Stimulated activated CD4-positive, alpha-beta T cell treated with anti-CD3 and anti-CD28 coated beads, Interleukin-4, amount 100 ng/mL, for 4 hours (primary cell): Measurements from ENCODE around the gene PCED1B.
"Not testable (repeated sequence)": the region's sequence is repeated elsewhere in the genome, so short reads cannot be mapped to it uniquely, and the experiment has no call there.

ENCODE experiments used
- DNase-seq, 2 experiments: peaks; one replicate each; pipeline ENCODE4 v3.0.0-alpha.2; 2020

PCED1B gene

DNA sequence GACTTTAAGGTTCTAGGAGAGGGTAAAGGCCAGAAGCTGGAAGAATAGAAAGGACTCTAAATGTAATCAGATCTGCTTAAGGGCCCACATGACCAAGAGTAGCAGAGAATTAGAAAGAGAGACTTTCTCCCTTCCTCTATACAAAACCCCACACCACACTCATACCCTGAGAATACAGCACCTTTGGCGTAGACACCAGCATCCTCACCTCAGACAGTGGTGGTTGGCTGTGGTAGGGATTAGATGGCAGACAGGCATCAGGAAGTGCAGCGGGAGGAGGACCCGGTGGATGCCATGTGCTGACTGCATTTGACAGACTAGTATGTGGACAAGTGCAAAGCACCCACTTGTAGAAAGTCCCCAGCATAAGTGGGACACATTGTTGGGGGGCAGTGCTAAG is 98.6 kb downstream of the PCED1B start:
- DNase-seq, result no peak

DNA sequence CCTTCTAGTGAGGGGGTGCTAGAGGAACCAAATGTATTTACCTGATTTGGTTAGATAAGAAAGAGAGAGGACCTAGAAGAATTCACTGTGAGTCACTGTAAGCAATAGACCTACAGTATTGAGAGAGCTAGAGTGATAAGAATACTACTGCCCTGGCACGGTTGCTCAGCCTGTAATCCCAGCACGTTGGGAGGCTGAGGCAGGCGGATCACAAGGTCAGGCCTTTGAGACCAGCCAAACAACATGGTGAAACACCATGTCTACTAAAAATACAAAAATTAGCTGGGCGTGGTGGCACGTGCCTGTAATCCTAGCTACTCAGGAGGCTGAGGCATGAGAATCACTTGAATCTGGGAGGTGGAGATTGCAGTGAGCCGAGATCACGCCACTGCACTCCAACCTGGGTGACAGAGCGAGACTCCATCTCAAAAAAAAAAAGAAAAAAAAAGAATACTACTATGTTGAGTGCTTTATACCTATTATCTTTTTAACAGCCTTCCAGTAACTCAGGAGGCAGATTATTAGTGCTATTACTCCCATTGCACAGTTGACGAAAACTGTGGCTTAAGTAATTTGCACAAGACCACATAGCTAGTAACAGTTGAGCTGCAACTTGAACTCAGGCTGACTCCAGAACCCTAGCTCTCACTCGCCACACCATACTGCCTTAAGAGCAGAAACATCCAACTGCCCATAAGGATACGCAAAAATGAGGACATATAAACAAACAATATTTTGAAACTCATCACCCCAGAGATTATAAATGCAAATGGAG is 102.9 kb downstream of the PCED1B start:
- DNase-seq, result not testable (repeated sequence)

DNA sequence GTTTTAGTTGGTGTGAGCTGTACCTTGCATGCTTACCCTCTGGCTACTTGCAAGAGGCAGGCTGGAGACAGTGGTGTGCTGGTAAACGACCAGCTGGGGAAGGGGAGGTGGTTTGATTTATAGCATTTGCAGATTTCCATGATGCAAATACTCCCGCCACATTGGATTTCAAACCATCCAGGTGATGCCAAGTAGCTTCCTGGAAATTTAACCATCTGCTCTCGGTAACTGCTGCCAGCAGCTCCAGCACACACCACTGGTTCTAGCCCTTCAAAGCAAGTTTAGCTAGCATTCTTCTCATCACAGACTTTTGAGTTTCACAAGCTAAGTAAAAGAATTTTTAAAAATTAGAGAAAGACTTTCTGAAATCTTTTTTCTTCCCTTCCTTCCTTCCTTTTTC is 104.8 kb downstream of the PCED1B start:
- no peak for DNase-seq

DNA sequence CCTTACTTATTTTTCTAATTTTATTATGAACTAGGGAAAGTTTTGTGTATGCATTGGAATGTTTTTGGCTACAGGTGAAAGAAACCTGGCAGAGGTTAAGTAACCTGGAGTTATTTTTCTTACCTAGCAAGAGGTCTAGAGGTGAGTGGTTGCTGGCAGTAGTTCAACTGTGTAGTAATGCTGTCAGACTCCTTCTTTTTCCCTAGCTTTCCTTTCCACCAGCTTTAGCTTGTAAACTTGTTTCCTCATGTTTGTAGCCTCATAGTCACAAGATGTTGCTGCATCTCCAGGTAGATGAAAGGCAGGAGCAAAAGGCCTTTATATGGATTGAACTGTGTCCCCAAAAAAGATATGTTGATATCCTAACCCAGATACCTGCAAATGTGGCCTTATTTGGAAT is 105.4 kb downstream of the PCED1B start:
- DNase-seq, result no peak

DNA sequence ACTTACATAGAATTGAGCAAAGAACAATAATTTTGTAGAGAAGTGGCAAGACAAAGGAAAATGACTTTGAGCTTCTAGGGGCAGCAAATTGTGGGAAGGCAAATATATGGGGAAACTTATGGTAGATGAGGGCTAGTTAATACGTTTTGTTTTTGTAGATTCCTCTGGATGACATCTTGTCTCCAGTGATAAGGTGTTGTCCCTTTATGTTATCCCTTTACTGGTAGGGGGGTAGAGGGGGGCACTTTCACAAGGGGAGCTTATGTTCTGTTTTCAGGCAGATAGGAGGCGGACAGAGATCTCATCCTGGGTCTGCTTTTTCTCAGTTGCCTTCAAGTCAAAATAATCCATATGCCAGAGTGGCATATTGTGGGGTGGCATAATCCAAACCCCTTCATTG is 106.8 kb downstream of the PCED1B start:
- no peak for DNase-seq

DNA sequence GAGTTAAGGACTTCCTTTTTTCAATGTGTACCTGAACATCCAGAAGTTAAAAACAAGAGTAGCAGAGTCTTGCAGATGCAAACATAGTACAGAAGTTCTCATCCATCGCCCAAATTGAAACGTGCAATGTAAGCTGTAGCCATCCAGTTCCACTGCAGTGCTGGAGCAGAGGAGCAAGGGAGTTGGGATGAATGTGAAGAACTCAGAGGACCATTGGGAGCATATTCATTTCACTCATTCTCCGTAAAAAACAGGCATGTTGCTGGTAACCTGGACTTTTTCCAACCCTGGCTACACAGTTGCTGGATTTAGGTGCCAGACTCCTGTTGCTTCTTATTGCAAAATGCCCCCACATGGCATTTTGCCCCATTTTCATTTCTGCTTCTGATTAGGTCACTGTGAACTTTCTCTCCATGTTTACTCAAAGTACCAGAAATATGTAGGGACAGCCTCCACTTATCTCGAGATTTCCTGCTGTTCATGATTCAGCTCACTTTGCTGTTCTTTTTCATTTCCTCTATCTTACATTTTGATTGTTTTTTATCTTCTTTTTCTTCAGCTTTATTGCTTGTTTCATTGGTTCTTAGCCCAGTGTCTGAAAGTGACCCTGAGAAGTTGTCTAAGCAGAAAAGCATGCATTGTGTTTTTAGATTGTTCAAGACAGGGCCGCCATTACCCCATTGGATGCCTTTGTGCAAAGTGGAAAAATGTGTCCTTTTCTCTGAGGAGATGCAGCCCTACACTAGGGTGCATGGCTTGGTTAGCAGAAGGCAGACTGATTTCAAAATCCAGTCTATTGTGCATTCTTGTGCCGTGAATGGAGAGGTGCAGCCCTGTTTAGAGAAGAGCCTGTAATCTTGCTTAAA is 109.4 kb downstream of the PCED1B start:
- DNase-seq, result no peak

DNA sequence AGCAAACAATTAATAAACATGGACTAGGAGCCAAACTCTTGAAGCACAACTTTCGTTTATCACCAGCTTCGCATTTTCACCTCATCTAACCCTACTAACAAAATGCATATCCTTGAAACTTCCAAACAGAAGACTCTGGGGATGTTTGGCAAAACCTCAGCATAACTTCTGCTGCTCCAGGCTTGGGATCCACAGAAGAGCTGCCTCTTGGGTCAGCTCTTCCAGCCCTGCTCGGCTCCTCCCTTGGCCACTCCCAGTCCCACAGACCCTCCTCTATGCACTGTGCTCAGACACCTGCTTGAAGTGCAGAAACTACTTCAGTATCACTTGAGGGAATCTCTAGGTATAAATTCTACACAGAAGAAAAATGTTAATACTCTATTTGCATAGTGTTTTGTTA is 110.3 kb downstream of the PCED1B start:
- no peak for DNase-seq

DNA sequence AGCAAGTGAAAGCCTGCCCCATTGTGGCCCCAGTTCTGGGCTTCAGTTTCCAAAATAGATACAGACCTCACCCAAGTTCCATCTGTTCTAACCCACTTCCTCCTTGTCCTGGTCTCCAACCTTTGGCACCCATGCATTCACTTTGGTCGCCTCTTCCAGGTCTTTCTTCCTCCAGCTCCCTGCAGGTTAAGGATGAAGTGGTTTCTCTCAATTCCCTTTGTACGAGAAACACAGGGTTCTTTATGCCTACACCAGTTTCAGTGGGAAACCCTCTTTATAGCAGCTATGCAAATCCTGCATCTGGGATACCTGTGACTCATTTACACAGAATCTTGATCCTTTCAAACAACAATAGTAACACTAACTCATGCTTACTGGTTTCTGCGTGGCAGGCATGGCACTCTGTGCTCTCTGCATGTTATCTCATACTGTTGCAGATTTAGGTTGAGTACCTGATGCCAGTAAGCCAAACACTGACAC is 110.9 kb downstream of the PCED1B start:
- DNase-seq, result no peak

DNA sequence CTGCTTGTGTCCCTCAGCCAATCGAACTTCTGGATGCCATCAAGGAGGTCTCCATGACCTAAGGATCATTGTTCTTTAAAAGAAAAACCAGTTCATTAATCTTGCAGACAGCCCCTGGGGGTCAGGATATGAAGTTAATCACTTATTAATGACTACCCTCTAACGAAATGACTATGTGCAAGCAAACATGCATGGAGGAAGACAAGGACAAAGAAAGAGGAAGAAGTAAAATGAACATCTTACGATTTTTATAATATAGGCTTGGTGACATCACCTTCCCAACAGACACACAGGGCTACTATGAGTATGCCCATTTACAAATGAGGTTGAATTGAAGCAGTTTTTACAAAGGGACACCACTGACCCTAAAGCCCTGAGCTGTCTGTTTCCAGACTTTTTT is 111.5 kb downstream of the PCED1B start:
- DNase-seq, result no peak

DNA sequence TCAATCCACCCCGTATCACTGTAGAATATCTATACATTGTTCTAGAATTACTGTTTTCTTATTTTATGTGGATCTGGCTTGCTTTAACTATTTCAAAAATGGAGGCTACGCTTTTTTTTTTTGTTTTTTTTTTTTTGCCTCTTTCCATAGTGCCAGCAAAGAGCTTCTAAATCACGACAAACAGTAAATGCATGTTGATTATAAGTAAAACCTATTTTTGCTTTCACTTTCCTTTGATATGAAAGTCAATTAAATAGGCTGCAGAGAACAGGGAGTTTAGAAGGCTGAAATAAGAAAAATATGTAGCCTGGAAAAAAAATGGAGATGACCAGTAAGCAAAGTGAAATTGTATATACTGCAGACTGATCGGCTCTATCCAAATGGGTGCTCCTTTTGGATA is 112.6 kb downstream of the PCED1B start:
- DNase-seq, result no peak

DNA sequence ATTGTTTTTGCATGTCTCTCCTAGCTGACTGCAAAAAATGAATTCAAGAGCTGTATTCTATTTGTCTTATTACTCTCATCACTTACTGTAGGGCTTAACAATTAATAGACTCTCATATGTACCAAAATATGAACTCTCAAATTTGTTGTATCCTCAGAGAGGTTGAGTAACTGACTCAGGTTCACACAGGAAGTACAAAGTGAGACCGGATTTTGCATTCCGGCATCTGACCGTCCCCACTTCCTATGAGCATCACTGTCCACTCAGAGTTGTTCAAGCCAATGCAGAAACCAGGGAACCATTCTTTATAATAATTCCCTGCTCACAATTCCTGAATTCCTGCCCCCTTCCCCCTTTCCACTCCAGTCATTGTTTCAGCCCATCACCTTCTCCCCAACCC is 113.6 kb downstream of the PCED1B start:
- DNase-seq, result no peak

DNA sequence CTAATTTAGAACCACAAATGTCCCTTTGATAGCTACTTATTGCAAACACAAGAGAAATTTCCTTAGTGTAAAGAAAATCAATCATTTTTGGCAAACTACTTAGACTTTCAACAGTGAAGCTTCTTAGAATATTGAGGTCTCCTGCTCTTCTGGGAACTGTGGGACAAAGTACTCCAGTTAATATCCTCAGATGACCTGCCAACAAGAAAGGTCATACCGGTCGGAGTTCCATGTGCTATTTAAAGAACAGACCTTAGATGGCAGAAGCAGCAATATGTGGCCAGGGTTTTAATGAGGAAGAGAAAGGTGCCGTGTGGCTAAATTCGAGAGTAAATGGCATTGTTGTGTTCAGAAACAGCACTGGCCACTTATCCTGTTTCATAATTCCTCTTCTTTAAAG is 115.1 kb downstream of the PCED1B start:
- DNase-seq, result no peak

DNA sequence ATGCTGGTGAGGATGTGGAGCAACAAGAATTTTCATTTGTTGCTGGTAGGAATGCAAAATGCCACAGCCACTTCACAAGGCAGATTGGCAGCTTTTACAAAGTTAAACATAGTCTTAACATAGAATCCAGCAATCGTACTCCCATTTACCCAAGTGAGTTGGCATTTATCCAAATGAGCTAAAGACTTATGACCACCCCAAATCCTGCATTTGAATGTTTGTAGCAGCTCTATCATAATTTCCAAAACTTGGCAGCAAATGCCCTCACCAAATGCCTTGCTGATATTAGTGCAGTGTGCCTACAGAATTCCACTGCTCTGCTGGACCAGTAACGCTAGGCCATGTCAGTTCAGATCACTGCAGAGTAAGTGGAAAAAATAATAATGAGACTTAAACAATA is 121.0 kb downstream of the PCED1B start:
- DNase-seq, result no peak

DNA sequence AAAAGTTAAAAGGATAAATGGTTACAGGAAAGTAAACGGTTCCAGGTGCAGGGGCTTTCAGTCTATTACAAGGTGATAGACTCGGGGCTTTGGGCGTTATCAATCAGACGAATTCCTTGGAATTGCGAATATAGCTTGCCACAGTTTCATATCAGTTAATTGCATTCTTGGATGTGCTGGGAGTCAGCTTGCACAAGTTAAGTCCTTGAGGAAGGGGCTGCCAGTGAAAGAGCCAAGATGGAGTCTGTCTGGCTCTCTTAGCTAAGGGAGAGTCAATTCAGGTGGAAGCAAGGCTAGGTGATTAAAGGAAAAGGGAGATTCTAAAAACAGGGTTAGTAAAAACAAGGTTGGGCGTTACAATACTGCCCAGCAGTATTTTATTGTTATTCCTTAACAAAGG is 121.8 kb downstream of the PCED1B start:
- not testable (repeated sequence) for DNase-seq

DNA sequence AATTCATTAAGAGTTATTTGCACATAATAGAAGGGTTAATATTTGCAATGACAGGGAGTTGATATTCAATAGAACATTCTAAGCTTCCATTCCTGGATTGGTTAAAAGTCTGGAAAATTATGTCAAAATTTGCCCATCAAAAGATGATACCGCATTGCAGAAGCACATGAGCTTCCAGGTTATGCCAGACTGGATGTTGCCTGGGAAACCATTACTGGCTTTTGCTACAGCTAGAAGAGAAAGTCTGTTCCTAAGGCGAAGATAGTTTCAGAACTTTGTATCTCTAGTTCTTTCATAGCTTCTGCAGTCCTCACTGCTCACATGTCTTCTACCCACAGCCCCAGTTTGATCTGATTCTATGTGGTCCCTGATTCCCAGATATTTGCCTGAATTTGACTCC is 122.8 kb downstream of the PCED1B start:
- no peak for DNase-seq

DNA sequence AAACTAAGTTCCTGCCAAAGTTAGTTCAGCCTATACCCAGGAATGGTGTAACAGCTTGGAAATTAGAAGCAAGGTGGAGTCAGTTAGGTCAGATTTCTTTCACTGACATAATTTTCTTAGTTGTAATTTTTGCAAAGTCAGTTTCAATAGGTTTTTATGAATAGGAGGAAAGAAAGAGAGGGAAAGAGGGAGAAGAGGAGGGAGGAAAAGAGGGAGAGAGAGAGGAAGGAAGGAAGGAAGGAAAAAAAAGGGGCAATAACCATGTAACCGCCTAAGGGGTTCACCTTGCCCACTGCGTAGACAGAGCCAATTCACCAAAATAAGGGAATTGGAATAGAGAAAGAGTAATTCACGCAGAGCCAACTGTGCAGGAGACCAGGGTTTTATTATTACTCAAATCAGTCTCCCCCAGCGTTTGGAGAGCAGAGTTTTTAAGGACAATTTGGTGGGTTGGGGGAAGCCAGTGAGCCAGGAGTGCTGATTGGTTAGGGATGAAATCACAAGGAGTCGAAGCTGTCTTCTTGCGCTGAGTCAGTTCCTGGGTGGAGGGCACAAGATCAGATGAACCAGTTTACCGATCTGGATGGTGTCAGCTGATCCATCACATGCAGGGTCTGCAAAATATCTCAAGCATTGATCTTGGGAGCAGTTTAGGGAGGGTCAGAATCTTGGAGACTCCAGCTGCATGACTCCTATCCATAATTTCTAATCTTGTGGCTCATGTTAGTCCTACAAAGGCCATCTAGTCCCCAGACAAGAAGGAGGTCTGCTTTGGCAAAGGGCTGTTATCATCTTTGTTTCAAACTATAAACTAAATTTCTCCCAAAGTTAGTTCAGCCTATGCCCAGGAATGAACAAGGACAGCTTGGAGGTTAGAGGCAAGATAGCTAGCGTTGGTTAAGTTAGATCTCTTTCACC is 126.4 kb downstream of the PCED1B start:
- peak in 1 of 2 experiments; percentile 41 for DNase-seq

DNA sequence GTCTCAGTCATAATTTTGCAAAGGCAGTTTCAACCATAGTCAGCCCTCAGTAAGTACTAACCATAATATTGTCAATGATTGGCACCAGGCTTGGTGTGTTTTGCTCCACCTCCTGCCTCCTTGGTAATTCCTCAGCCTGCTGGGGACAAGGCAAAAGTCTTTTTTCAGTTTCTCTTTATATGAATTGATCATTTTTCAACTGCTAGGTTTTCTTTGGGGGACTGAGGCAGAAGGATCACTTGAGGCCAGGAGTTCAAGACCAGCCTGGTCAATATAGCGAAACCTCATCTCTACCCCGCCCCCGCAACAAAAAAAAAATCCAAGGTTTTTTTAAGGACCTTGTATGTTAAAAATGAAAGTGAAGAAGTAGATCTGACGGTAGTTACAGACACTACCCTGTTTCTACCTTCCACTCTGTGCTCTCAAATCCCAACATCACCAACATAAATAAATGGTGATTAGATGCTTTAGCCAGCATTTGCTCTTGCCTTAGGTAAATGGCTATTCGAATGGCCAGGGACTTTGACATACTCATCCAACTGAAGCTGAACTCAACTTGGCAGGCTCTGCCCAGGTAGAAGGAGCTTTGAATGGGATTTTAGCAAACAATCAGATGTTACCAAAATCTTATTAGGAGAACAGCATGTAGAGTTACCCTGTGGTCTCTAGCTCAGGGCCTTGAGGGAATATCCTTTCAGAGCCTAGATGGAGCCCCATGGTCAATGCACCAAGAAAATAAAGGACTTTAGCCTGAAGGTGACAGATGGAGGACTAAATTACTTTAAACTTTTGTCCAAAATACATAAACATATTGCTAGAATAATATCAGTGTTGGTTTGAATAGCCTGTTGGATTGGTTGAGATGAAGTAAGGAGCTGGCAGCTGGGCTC is 127.3 kb downstream of the PCED1B start:
- DNase-seq, result no peak

DNA sequence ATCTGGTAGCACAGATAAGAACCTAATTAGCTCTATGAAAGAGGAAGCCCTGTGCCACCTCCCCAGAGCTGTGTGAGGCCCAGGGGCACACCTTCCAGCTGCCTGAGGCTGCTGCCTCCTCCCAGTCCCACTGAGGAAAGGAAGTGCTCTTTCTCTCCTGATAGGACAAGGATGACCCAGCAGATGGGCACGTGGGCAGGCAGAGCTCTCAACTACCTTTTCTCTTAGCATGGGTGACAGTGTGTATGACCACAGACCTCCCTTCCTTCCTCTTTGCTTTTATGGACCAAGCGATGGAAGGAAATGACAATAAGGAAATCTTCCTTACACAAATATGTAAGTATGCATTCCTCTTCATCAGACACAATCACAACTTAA is 127.9 kb downstream of the PCED1B start:
- peak in 1 of 2 experiments; percentile 36 for DNase-seq

DNA sequence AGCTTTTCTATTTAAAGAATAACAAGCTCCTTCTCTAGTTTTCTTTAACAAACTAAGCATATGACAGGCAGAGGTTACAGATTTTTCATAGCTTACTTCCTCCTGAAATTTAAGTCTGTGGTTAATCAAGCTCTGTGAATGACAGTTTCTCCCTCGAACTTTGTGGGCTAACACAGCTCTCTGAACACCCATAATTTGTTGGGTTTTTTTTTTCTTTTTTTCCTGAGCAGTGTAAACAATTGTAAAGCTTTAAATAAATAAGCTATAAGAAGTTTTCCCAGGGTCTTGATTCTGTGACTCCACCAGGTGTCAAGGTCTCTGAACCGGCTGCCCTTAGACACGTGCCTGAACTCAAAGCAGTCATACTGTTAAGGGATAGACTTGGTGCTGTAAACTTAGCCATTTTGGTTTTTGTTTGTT is 128.4 kb downstream of the PCED1B start:
- no peak for DNase-seq

DNA sequence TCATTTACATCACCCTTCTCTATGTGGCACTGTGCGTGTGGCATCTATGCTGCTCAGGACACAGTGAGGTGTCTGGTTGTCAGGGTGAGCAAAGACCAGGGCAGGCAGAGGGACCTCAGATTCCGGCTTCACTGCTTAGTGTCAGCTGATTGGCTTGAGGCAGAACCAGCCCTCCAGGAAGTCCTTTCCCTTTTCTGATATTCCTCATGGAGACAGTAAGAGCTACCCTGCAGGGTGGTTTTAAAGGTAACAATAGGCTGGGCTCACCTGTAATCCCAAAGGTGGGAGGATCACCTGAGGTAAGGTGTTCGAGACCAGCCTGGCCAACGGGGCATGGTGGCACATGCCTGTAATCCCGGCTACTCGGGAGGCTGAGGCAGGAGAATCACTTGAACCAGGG is 129.6 kb downstream of the PCED1B start:
- DNase-seq, result no peak

DNA sequence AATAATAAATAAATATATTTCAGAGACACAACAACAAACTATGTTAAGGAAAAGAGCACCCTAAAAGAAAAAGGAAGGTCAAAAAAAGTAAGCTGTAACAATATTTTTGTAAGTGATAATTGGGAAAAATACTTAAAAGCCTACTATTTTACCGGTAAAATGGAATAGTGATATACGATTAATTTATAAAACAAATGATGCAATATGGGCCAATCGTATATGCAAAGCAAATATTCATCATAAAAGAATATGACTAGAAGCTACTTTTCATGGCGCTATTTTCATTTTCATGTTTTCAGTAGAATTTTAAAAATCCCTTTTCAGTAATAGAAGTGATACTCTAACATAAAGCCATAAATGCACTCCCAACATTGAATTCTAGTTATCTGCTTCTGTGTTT is 131.4 kb downstream of the PCED1B start:
- DNase-seq, result no peak

DNA sequence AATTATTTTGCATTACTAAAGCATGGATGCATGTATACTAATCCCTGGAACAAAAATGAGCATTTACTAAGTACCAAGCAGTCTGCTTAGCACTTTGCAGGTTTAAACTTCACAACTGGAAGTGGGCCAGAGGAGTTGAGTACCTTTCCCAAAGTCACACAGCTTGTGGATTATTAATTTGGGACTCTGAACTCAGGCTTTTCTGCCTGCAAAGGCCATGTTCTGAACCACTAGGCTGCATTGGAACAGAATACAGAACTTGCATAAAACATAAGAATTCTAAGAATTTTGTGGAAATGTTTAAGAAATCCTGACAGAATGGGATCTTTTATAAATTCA is 133.2 kb downstream of the PCED1B start:
- DNase-seq, result no peak
